ENCODE measurements around the gene FLAD1.

The FLAD1 gene

DNA sequence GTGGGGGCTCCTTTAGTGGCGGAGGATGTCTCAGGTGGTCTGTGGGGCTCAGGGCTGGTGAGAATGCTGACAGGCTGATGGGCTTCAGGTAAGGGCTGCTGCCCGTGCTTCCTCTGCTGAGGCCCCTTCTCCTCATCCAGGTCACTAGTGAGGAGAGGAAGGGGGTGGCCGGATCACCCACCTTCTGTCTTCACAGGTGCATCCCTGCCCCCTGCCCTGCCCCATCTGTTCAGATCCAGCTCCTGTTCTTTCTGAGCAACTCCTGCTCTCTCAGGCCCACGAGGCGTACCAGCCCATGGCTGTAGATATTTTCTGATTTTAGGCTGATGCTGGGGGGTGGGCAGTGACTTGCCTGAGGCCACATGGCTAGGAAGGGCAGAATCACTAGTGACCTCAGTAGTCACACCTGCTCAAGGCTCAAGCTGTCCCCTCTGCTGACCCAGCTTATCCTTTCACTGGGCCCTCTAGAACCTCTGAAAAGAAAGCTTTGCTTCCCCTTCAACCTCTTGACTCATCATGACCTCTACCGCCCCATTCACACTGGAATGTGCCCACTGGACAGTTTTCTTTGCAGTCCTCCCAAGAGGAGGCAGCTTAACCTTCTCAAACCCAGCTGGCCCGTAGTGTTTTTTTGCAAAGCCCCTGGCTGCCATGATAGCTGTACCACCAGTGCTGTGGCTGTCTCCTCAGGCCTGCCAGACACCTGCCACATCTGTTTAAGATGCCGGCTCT lies 35.6 kb downstream of the FLAD1 start:
- DNase-seq: no peak

DNA sequence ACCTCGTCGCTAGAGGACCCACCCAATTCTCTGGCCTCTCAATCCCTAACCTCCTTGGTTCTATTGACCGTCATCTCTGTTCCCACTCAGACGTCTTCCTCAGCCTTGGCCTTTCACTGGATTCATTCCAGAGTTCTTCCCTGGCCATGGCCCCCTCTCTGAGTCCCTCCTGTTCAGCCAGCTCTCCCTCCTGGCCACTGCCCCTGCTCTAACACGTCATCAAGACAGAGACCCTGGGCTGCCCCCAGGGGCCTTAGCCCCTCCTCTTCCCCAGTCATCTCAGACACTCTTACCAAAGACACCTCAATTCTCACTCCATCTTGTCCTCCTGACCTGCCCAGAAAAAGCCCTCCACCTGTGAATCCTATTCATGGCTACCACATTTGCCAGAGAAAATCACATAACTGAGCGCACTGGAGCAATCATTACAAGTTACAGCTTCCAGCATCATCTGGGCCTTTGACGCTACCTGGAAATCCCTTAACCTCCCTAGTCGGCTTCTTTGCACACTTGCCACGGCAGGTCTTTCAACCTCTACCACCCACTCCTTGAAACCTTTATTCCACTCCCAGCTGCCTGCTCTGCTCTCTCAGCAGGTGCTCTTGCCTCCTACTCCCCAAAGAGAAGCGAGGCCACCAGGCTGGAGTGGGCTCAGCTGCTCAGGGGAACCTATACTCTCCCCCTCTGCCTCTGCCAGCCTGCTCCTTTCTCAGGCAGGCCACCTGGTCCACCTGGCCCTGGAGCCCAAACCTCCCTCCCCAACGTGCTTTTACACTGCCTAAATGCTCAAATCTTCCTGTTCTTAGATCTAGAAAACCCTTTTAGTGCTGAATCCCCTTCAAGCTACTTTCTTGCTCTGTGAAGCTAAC lies 36.5 kb downstream of the FLAD1 start:
- no peak for DNase-seq

- DNase-seq: no peak
Measured at GRCh38 chr1:155022136-155022926, 39.2 kb downstream of the FLAD1 start.

DNA sequence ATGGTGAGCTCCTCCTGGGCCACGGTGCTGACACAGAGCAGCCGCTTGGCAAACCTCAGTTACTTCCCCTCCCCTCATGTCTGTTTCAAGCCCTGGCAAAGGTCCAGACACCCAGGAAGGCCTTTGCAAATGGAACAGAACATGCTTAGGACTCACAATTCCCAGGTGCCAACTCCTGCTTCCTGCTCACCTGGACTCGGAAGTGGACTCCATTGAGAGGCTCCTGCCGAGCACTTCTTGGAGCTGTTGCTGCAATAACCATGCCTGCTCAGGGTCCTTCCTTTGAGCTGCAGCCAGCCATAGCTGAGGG lies 39.7 kb downstream of the FLAD1 start:
- DNase-seq: no peak

- no peak for DNase-seq
Measured at GRCh38 chr1:155023627-155024026, 40.5 kb downstream of the FLAD1 start.

- no peak for DNase-seq
Measured at GRCh38 chr1:155024315-155024714, 41.2 kb downstream of the FLAD1 start.

DNA sequence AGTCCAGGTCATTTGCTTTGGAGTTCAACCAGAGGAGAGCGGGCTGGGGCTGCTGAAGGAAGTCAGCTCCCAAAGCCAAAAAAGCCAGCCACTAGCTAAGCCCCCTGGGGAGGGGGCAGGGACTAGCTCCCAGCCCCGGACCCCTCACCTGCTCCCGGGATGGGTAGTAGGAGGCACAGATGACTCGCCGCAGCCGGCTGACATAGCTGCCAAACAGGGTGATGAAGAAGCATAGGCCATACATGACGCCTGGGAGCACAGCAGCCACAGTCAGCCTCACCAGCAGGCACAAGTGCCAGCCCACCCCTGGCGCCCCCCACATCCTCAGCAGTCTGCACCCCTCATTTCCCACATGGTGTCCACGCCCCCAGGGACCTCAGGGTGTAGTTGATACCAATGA lies 43.0 kb downstream of the FLAD1 start:
- DNase-seq: no peak

DNA sequence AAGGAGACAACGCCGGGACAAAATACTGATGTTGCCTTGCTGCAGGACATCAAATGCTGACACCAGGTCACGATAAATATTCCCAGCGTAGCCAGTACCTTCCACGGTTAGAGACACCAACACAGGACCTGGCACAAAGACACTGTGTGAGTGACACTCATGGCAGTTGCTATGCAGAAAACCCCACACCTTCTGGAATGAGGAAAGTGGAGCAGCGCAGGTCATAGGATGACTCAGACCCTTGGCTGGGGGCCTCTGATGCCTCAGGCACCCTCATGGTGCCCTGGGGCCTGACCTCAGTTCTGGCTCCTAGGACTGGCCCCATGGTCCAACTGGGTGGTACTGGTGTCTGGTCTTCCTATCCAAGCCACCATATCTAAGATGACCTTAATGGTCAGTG lies 43.4 kb downstream of the FLAD1 start:
- DNase-seq: no peak

GRCh38 chr1:155029513-155030242 lies 46.5 kb downstream of the FLAD1 start:
- DNase-seq: no peak

GRCh38 chr1:155030243-155030795 lies 47.2 kb downstream of the FLAD1 start:
- no peak for DNase-seq

- no peak for DNase-seq
Measured at GRCh38 chr1:155030899-155031298, 47.8 kb downstream of the FLAD1 start.

DNA sequence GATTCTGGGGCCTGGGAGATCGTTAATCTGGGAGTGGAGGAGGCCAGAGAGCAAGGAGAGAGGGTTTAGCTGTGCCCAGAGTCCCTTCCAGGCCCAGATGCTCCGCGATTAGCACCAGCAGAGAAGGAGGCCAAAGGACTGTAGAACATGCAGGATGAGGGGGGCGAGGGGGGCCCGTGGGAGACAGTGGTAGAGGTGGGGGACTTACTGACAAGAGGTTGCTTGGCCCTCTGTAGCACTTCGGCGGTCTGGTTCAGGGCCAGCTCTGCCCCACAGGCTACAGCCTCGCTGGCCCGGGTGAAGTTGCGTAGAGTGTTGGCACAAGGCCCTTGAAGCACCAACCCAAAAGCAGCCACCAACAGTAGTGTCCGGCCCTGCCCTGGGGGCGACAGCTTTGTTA lies 49.7 kb downstream of the FLAD1 start:
- DNase-seq: no peak

DNA sequence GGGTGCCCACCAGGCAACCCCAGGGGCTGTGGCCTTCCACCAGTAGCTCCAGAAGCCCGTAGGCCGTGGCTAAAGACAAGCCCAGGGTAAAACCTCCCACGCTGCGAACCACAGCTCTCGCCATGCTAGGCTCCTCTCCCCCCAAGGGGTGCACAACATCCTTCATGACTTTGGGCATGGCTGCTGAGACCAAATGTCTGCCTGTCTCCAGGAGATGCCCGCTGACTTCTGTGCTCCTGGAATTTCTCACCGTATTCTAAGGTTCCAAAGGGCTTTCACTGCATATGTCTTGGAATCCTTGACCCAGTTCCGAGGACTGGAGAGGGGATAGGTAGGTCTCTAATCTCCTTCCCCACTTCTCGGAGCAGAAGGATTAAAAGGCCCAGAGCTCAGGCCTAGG lies 50.4 kb downstream of the FLAD1 start, which contains the start of the genes DCST1 and DCST2:
Gene DCST1, plus strand, starts transcription at position 301 of the 400 bp plus-strand sequence. CDS start 213 bp downstream, outside the sequence.
Gene DCST2, minus strand, starts transcription at position 258 of the 400 bp plus-strand sequence. Its CDS starts 80 bp downstream, at position 178.
- no peak for DNase-seq

GRCh38 chr1:155034318-155035208 lies 51.4 kb downstream of the FLAD1 start:
- DNase-seq: no peak

- no peak for DNase-seq
Measured at GRCh38 chr1:155035936-155036335, 52.8 kb downstream of the FLAD1 start.

- DNase-seq: no peak
Measured at GRCh38 chr1:155037043-155037442, 53.9 kb downstream of the FLAD1 start.

- DNase-seq: no peak
Measured at GRCh38 chr1:155037851-155038441, 54.8 kb downstream of the FLAD1 start.

- no peak for DNase-seq
Measured at GRCh38 chr1:155038602-155039307, 55.6 kb downstream of the FLAD1 start.

DNA sequence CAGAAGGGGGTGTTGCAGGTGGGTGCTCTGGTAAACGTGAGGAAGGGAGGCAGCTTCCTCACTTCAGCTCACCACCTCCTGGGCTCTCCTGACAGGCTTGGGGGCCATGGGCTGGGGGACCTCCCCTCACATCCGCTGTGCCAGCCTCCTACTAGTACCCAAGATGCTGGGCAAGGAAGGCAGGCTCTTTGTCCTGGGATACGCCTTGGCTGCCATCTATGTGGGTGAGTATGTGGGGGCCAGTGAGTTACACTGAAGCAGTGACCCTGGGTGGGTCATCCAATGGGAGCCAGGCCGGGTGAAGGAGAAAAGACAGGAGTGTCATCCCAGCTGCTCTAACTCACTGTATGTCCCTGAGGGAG lies 56.1 kb downstream of the FLAD1 start:
- DNase-seq: no peak
